Testis (tissue), 3 donors: Measurements from ENCODE around the gene COX7A2L. TPM values are rescaled to one million over a fixed set of nuclear protein-coding genes. Genes with fewer than 3 reads are reported as not detected.

Source experiments
- DNase-seq: peaks from one replicate; pipeline ENCODE4 v3.0.0-alpha.2; 2019
- H3K27ac ChIP-seq, 2 donors: fragments of 200-600 bp; sonication (generic); one replicate each; pipeline ENCODE4 v1.5.1; 2019
- H3K27me3 ChIP-seq: fragments of 200-600 bp; sonication (generic); one replicate; pipeline ENCODE4 v1.5.1; 2019
- H3K36me3 ChIP-seq: fragments of 200-600 bp; sonication (generic); one replicate; pipeline ENCODE4 v1.5.1; 2017; ENCODE audit warnings: low read depth; ENCODE audit errors: missing control alignments
- H3K4me1 ChIP-seq: fragments of 200-600 bp; sonication (generic); one replicate; pipeline ENCODE4 v1.5.1; 2019
- H3K4me3 ChIP-seq, 2 donors: fragments of 200-600 bp; sonication (generic); one replicate each; pipeline ENCODE4 v1.5.1; 2017 to 2019
- H3K9me3 ChIP-seq: fragments of 200-600 bp; sonication (generic); one replicate; pipeline ENCODE4 v1.5.1; 2017
- CTCF ChIP-seq, 3 experiments: fragments of 450-650 bp in 2 of 3; fragments of 200-600 bp in 1 of 3; sonication (generic) in 1 of 3; IDR thresholded peaks; one replicate each; pipeline ENCODE4 v1.5.1; 2016 to 2019; ENCODE audit warnings: antibody characterized with exemption in 3 of 3, mild to moderate bottlenecking in 2 of 3, moderate library complexity in 1 of 3
- POLR2A ChIP-seq: fragments of 450-650 bp; IDR thresholded peaks from one replicate; pipeline ENCODE4 v1.6.1; 2017; ENCODE audit warnings: antibody characterized with exemption, mild to moderate bottlenecking, moderate library complexity
- WGBS, 2 donors: methylation state at CpG; one replicate each; pipeline ENCODE4 v1.1.5; 2018; 5-methylcytosine and 5-hydroxymethylcytosine counted together
- intact Hi-C: fragments of 100-400 bp; cut with DNase I; formaldehyde crosslinking; loops from one replicate; pipeline ENCODE4 v1.15.1; 2023; ENCODE audit warnings: low total_unique reads
- polyA plus RNA-seq: library from polyadenylated mRNA; stranded (reverse); fragments of 350-450 nt; fragmentation: Illumina TruSeq; extraction: RNeasy Lipid Tissue Mini Kit (QIAGEN cat#74804); gene quantifications from one replicate; pipeline ENCODE4 v1.2.3, GENCODE V29; 2014; ENCODE audit warnings: low read depth, low replicate concordance; ENCODE audit not compliant: insufficient read depth
- total RNA-seq, 2 donors: library from RNA; depleted of rRNA; stranded (reverse); fragments of >200 nt; gene quantifications; one replicate each; pipeline ENCODE4 v1.2.3, GENCODE V29; 2016

COX7A2L gene
- total and polyA plus RNA-seq, 3 donors from 2014 or later: 134 to 143 (median 142) TPM

GRCh38 chr2:42315844-42316470 lies 45.1 kb downstream of the COX7A2L start:
- WGBS, 2 donors: 90 to 92% methylated on average over 6 of the region's 6 CpGs
- DNase-seq: no peak

DNA sequence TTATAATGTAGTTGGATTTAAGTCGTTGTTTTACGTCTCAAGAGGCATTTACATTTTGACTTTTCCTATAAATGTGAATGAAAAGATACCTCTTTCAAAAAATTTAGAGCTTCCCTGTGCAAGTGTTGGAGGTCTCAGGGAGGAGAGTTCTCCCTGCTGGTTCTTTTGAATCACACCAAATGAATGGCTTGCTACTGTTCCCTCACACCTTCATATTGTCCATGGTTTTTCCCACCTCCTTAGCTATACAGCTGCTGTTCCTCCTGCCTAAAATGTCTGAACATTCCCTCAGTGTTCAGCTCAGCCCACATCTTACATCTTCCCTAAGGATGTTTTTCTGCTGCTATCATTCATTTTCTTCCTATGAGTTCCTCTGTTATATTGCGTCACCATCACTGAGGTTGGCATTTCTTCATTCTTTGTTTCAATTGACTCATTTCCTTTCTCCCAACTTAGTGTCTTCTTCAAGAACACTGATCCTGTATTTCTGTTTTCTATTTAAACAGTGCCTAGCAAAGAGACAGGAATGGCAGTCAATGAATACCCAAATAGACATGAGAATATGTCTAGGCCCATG lies 46.0 kb downstream of the COX7A2L start:
- Histone ChIP-seq H3K9me3 (no peaks in the 10 kb centered on the region), H3K4me3 (no peak overlapping the region), H3K4me1 (no peaks in the 10 kb centered on the region), H3K36me3 (no peaks in the 10 kb centered on the region), H3K27ac (no peak overlapping the region), H3K27me3 (no peaks in the 10 kb centered on the region)
- TF ChIP-seq POLR2A (no peak), CTCF (IDR thresholded peaks at IDR 0.05) (no peak)
- WGBS, 2 donors: 86 to 96% methylated on average over 3 of the region's 3 CpGs
- no peak for DNase-seq
- intact Hi-C loops: no loop called here

More at GRCh38 chr2:42315844-42316470, 45.1 kb downstream of the COX7A2L start:
- Histone ChIP-seq H3K4me1 (no peaks in the 10 kb centered on the region), H3K9me3 (no peaks in the 10 kb centered on the region), H3K36me3 (no peaks in the 10 kb centered on the region), H3K27me3 (no peaks in the 10 kb centered on the region), H3K4me3 (no peak overlapping the region), H3K27ac (no peak overlapping the region)
- TF ChIP-seq POLR2A (no peak), CTCF (IDR thresholded peaks at IDR 0.05) (no peak)
- intact Hi-C loops: no loop called here

- no peaks in the 10 kb centered on the region for H3K36me3 ChIP-seq
- no peak overlapping the region for H3K27ac ChIP-seq
- H3K4me3 ChIP-seq: no peak overlapping the region
- no peaks in the 10 kb centered on the region for H3K27me3 ChIP-seq
- WGBS, 2 donors: 88% methylated on average over 4 of the region's 4 CpGs
- no peak for DNase-seq
- no peaks in the 10 kb centered on the region for H3K4me1 ChIP-seq
- intact Hi-C loops: no loop called here
- no peaks in the 10 kb centered on the region for H3K9me3 ChIP-seq
- TF ChIP-seq CTCF (IDR thresholded peaks at IDR 0.05) (no peak), POLR2A (no peak)
Measured at GRCh38 chr2:42312106-42312505, 48.9 kb downstream of the COX7A2L start.

- H3K36me3 ChIP-seq: no peaks in the 10 kb centered on the region
- H3K27ac ChIP-seq: no peak overlapping the region
- TF ChIP-seq POLR2A (no peak), CTCF (IDR thresholded peaks at IDR 0.05) (no peak)
- intact Hi-C loops: no loop called here
- H3K4me3 ChIP-seq: no peak overlapping the region
- 78 to 100% methylated on average over 1 of the region's 1 CpG for WGBS, 2 donors
- no peaks in the 10 kb centered on the region for H3K4me1 ChIP-seq
- no peaks in the 10 kb centered on the region for H3K27me3 ChIP-seq
- DNase-seq: no peak
- no peaks in the 10 kb centered on the region for H3K9me3 ChIP-seq
Measured at GRCh38 chr2:42310007-42310515, 51.0 kb downstream of the COX7A2L start.

- no peak overlapping the region for H3K4me3 ChIP-seq
- no peaks in the 10 kb centered on the region for H3K27me3 ChIP-seq
- intact Hi-C loops: no loop called here
- H3K9me3 ChIP-seq: no peaks in the 10 kb centered on the region
- WGBS, 2 donors: 89 to 92% methylated on average over 2 of the region's 2 CpGs
- TF ChIP-seq CTCF (IDR thresholded peaks at IDR 0.05) (no peak), POLR2A (no peak)
- no peaks in the 10 kb centered on the region for H3K4me1 ChIP-seq
- H3K27ac ChIP-seq: no peak overlapping the region
- H3K36me3 ChIP-seq: no peaks in the 10 kb centered on the region
- DNase-seq: no peak
Measured at GRCh38 chr2:42309366-42309765, 51.7 kb downstream of the COX7A2L start.
